Hepatocyte (in vitro differentiated cells): Measurements from ENCODE around the gene MICAL2. TPM values are rescaled to one million over a fixed set of nuclear protein-coding genes. Genes with fewer than 3 reads are reported as not detected.
A peak's percentile ranks its signal among the peaks of the same experiment; 100 is the strongest.

Source experiments
- DNase-seq: peaks from one replicate; pipeline ENCODE4 v3.0.0-alpha.2; 2016; ENCODE audit warnings: low spot score
- H2AFZ ChIP-seq: fragments of 200-600 bp; sonication (generic); 2 replicates; pipeline ENCODE4 v1.6.0; 2016; ENCODE audit warnings: antibody characterized with exemption, mild to moderate bottlenecking
- H3K27ac ChIP-seq: fragments of 200-600 bp; sonication (generic); 2 replicates; pipeline ENCODE4 v1.5.1; 2016; ENCODE audit warnings: mild to moderate bottlenecking
- H3K27me3 ChIP-seq: fragments of 200-600 bp; sonication (generic); 2 replicates; pipeline ENCODE4 v1.6.1; 2016
- H3K36me3 ChIP-seq: fragments of 200-600 bp; sonication (generic); replicated peaks from 2 replicates; pipeline ENCODE4 v1.5.1; 2016; ENCODE audit warnings: low read depth; ENCODE audit not compliant: insufficient read depth
- H3K4me1 ChIP-seq: fragments of 200-600 bp; sonication (generic); 2 replicates; pipeline ENCODE4 v1.5.1; 2016; ENCODE audit warnings: mild to moderate bottlenecking, moderate library complexity; ENCODE audit not compliant: insufficient read depth
- H3K4me2 ChIP-seq: fragments of 200-600 bp; sonication (generic); 2 replicates; pipeline ENCODE4 v1.6.0; 2016
- H3K4me3 ChIP-seq: fragments of 200-600 bp; sonication (generic); 2 replicates; pipeline ENCODE4 v1.5.1; 2016; ENCODE audit warnings: mild to moderate bottlenecking
- H3K79me2 ChIP-seq: fragments of 200-600 bp; sonication (generic); 2 replicates; pipeline ENCODE4 v1.6.0; 2017; ENCODE audit warnings: mild to moderate bottlenecking
- H3K9me2 ChIP-seq: fragments of 200-600 bp; sonication (generic); replicated peaks from 2 replicates; pipeline ENCODE4 v1.6.0; 2017; ENCODE audit warnings: mild to moderate bottlenecking; ENCODE audit not compliant: insufficient read depth
- H3K9me3 ChIP-seq: fragments of 200-600 bp; sonication (generic); 2 replicates; pipeline ENCODE4 v1.5.1; 2016; ENCODE audit warnings: low read depth, mild to moderate bottlenecking
- H4K20me1 ChIP-seq: fragments of 200-600 bp; sonication (generic); 2 replicates; pipeline ENCODE4 v1.6.0; 2016; ENCODE audit warnings: mild to moderate bottlenecking; ENCODE audit not compliant: insufficient read depth, poor library complexity, severe bottlenecking
- CTCF ChIP-seq: fragments of 200-600 bp; sonication (generic); IDR thresholded peaks from 2 replicates; pipeline ENCODE4 v1.5.1; 2016; ENCODE audit warnings: antibody characterized with exemption, mild to moderate bottlenecking; ENCODE audit not compliant: poor library complexity
- EZH2 ChIP-seq: fragments of 200-600 bp; sonication (generic); IDR thresholded peaks from 2 replicates; pipeline ENCODE4 v1.6.1; 2016; ENCODE audit warnings: antibody characterized with exemption, mild to moderate bottlenecking, borderline replicate concordance
- EZH2phosphoT487 ChIP-seq: fragments of 200-600 bp; sonication (generic); IDR thresholded peaks from one replicate; pipeline ENCODE4 v1.6.1; 2018; ENCODE audit warnings: antibody characterized with exemption, mild to moderate bottlenecking, low read depth, moderate library complexity; ENCODE audit not compliant: unreplicated experiment, severe bottlenecking
- WGBS: methylation state at CpG from one replicate; pipeline ENCODE4 v1.1.6; 2016; ENCODE audit warnings: low lambda C conversion rate; ENCODE audit errors: missing lambda C conversion rate; 5-methylcytosine and 5-hydroxymethylcytosine counted together
- polyA plus RNA-seq: library from polyadenylated mRNA; unstranded; fragments of >200 nt; fragmentation: Nextera tagmentation; extraction: Ambion mirVana; gene quantifications from 2 replicates; pipeline ENCODE4 v1.2.1, GENCODE V29; 2016
- total RNA-seq: library from RNA; depleted of rRNA; stranded (reverse); fragments of >200 nt; gene quantifications from 2 replicates; pipeline ENCODE4 v1.2.3, GENCODE V29; 2014

MICAL2 gene
- total and polyA plus RNA-seq, 2 experiments from 2014 or later = 36.8 to 56.0 TPM

GRCh38 chr11:12108875-12109453 is 1.4 kb upstream of the MICAL2 start:
- peaks cover 3% of the 10 kb centered on the region for H3K4me1 ChIP-seq
- H3K27me3 ChIP-seq = no peaks in the 10 kb centered on the region
- H3K79me2 ChIP-seq = peaks cover 29% of the 10 kb centered on the region
- TF ChIP-seq CTCF = no peak
- TF ChIP-seq EZH2 = no peak
- TF ChIP-seq EZH2phosphoT487 = no peak
- H3K4me2 ChIP-seq = no peak overlapping the region
- 97% methylated on average over 2 of the region's 2 CpGs for WGBS
- no peak overlapping the region for H2AFZ ChIP-seq
- no peak overlapping the region for H3K27ac ChIP-seq
- no peaks in the 10 kb centered on the region for H3K9me3 ChIP-seq
- H3K4me3 ChIP-seq = no peak overlapping the region
- DNase-seq = no peak
- H3K36me3 ChIP-seq = no peaks in the 10 kb centered on the region
- H3K9me2 ChIP-seq = no peaks in the 10 kb centered on the region
- no peaks in the 10 kb centered on the region for H4K20me1 ChIP-seq

GRCh38 chr11:12109591-12110196 is 696 bp upstream of the MICAL2 start:
- peak overlapping the region; percentile 97 for H3K4me2 ChIP-seq
- 37% methylated on average over 7 of the region's 7 CpGs for WGBS
- H3K9me3 ChIP-seq = no peaks in the 10 kb centered on the region
- no peaks in the 10 kb centered on the region for H3K27me3 ChIP-seq
- H3K4me1 ChIP-seq = peaks cover 3% of the 10 kb centered on the region
- H3K79me2 ChIP-seq = peaks cover 29% of the 10 kb centered on the region
- no peaks in the 10 kb centered on the region for H4K20me1 ChIP-seq
- H3K4me3 ChIP-seq = no peak overlapping the region
- TF ChIP-seq EZH2phosphoT487 (no peak), CTCF (no peak), EZH2 (no peak)
- DNase-seq = no peak
- no peaks in the 10 kb centered on the region for H3K36me3 ChIP-seq
- peak overlapping the region; percentile 87 for H3K27ac ChIP-seq
- H2AFZ ChIP-seq = peak overlapping the region; percentile 32
- H3K9me2 ChIP-seq = no peaks in the 10 kb centered on the region

- H3K9me3 ChIP-seq = no peaks in the 10 kb centered on the region
- H3K79me2 ChIP-seq = peaks cover 39% of the 10 kb centered on the region
- 5% methylated on average over 57 of the region's 67 CpGs for WGBS
- TF ChIP-seq EZH2 (no peak), CTCF (no peak), EZH2phosphoT487 (no peak)
- no peaks in the 10 kb centered on the region for H3K36me3 ChIP-seq
- peaks cover 3% of the 10 kb centered on the region for H3K4me1 ChIP-seq
- no peaks in the 10 kb centered on the region for H3K9me2 ChIP-seq
- H3K4me2 ChIP-seq = peak overlapping the region; percentile 97
- no peaks in the 10 kb centered on the region for H3K27me3 ChIP-seq
- peak overlapping the region; percentile 42 for H2AFZ ChIP-seq
- DNase-seq = no peak
- H3K27ac ChIP-seq = peak overlapping the region; percentile 77
- H4K20me1 ChIP-seq = no peaks in the 10 kb centered on the region
- peak overlapping the region; percentile 82 for H3K4me3 ChIP-seq
Observed at GRCh38 chr11:12110714-12111548, 541 bp downstream of the MICAL2 start.
